ENCODE data around the gene H1-8.

Gene H1-8

GRCh38 chr3:129596194-129597086 lies 53.5 kb downstream of the H1-8 start:
- DNase-seq, result no peak

GRCh38 chr3:129597087-129597999 lies 54.4 kb downstream of the H1-8 start:
- DNase-seq, result no peak

- no peak for DNase-seq
Measured at GRCh38 chr3:129598000-129598381, 55.0 kb downstream of the H1-8 start.

GRCh38 chr3:129598484-129598883 lies 55.5 kb downstream of the H1-8 start:
- DNase-seq, result no peak

- DNase-seq, result no peak
Measured at GRCh38 chr3:129599073-129599472, 56.1 kb downstream of the H1-8 start.

GRCh38 chr3:129599607-129600006 lies 56.6 kb downstream of the H1-8 start:
- DNase-seq, result no peak

GRCh38 chr3:129600348-129600747 lies 57.4 kb downstream of the H1-8 start:
- DNase-seq, result no peak

All from SW 1271 (cell line).